OCI-M2 (cell line): ENCODE results near the gene CEMP1.

Source experiments
- DNase-seq: peaks from one replicate; lab custom pipeline; 2025; ENCODE audit not compliant: unreplicated experiment; lab: John Stamatoyannopoulos, UW

Gene CEMP1

GRCh38 chr16:2505695-2506094 lies 25.5 kb downstream of the CEMP1 start:
- DNase-seq: no peak

- no peak for DNase-seq
Measured at GRCh38 chr16:2501946-2502895, 29.0 kb downstream of the CEMP1 start.

- peak; percentile 21 for DNase-seq
Measured at GRCh38 chr16:2500918-2501750, 30.1 kb downstream of the CEMP1 start.

DNA sequence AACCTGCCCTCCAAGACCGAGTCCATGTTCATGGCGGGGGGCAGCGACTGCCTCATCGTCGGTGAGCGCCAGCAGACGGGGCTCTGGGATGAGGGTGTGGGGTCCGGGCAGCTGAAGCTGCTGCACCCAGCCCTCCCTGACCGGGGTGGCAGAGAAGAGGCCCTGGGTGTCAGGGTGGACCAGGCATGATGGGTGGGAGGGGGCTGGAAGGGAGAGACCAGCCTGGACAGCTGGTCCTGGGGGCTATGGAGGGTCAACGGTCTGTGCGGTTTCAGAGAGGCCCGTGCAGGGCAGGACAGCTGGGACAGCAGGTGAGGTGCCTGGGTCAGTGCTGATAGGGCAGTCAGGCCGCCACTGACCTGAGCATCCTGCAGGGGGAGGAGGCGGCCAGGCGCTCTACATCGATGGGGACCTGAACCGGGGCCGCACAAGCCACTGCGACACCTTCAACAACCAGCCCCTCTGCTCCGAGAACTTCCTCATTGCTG lies 30.7 kb downstream of the CEMP1 start:
- DNase-seq: no peak

- no peak for DNase-seq
Measured at GRCh38 chr16:2499890-2500429, 31.2 kb downstream of the CEMP1 start.

DNA sequence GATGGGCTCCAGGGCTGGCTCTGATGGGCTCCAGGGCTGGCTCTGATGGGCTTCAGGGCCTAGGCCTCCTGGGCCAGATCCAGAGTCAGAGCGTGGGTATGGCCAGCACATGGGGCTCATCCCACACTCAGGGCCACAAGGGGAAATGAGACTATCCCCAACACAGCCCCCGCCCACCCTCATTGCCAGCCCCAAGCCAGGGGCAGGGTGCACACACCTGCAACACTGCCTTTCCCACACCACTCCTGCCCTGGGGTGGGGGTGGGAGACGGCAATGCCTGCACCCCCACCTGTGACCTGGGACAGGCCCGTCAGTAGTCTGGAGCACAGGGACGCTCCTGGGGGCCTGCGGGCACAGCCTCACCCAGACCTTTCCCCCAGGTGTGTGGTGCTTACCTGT lies 31.8 kb downstream of the CEMP1 start:
- no peak for DNase-seq

DNA sequence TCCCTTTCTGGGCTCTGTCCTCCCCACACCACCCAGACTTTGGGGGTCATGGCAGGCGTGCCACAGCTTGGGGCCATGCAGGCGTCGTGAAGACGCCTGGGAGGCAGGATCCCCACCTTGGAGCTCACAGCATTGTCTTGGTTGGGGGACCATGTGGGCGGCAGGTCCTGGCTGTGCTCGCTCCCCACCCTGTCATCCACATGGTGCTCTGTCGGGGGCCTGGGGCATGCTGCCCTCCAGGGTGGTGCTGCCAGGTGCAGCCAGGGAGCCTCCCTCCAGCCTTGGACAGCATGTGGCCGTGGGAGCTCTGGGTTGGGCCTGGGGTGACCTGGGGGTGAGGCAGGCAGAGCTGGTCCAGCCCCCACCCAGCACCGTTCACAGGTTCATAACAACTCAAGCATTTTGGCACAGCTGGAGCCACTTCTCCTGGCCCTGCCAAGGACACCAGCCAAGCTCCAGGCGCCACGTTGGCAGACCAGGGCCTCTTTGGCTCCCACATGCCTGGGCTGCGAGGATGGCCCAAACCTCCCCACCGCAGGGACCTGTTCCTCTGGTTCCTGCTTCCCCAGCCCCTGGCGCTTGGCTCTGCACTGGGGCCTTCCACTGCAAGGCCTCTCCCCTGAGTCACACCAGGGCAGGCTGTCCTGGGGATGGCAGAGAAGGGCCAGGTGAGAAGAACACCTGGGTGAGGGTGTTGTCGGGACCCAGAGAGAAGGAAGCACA lies 32.5 kb downstream of the CEMP1 start:
- DNase-seq: no peak

- DNase-seq: no peak
Measured at GRCh38 chr16:2497695-2498484, 33.3 kb downstream of the CEMP1 start.

GRCh38 chr16:2497116-2497630 lies 34.0 kb downstream of the CEMP1 start:
- no peak for DNase-seq

DNA sequence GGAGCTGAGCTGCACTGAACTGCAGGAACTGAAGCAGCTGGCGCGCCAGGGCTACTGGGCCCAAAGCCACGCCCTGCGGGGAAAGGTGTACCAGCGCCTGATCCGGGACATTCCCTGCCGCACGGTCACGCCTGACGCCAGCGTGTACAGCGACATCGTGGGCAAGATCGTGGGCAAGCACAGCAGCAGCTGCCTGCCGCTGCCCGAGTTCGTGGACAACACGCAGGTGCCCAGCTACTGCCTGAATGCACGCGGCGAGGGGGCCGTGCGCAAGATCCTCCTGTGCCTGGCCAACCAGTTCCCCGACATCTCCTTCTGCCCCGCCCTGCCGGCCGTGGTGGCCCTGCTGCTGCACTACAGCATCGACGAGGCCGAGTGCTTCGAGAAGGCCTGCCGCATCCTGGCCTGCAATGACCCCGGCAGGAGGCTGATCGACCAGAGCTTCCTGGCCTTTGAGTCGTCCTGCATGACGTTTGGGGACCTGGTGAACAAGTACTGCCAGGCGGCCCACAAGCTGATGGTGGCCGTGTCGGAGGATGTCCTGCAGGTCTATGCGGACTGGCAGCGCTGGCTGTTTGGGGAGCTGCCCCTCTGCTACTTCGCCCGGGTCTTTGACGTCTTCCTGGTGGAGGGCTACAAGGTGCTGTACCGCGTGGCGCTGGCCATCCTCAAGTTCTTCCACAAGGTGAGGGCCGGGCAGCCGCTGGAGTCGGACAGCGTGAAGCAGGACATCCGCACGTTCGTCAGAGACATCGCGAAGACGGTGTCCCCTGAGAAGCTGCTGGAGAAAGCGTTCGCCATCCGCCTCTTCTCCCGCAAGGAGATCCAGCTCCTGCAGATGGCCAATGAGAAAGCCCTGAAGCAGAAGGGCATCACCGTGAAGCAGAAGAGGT lies 34.7 kb downstream of the CEMP1 start:
- no peak for DNase-seq

DNA sequence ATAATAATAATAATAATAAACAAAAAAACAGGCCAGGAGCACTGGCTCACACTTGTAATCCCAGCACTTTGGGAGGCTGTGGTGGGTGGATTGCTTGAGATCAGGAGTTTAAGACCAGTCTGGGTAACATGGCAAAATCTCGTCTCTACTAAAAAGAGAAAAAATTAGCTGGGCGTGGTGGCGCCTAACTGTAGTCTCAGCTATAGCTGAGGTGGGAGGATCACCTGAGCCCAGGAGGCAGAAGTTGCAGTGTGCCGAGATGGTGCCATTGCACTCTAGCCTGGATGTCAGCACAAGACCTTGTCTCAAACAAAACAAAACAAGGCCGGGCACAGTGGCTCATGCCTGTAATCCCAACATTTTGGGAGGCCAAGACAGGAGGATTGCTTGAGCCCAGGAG lies 36.2 kb downstream of the CEMP1 start:
- DNase-seq: no peak

- DNase-seq: no peak
Measured at GRCh38 chr16:2494616-2495015, 36.6 kb downstream of the CEMP1 start.

DNA sequence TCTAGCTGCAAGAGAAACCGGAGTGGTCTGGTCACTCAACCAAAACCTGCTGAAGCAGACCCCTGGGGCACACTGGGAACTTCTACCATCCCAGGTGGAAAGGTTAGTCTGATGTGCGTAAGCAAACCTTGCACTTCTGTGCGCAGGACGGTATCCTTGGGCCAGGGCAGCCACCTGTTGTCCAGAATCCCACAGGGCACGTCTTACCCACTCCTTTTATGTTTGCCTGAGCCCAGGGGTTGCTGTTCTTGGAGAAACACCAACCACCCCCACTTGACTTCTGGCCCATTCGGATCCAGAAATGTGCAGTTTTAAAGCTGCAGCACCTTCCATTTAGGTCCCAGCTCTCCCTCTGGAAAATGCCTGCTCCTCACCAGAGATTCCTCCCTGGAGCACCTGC lies 37.6 kb downstream of the CEMP1 start:
- DNase-seq: no peak

DNA sequence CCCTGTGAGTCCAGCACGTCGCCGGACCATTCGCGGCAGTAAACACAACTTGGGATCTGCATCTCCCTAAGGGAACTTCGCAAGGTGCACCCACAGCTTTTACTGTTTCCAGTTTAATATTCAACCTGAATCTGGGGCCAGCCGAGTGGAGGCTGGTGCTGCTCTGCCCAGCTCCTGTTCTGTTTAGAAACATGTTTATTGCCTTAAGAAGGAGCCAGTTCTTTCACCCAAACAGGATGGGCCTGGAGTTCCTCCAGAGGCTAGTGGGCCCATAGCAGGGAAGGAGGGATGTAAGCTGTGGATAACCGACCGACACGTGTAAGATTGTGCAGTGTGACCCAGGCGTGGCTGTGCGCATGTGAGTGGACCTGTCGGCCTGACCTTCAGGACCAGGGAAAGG lies 38.9 kb downstream of the CEMP1 start:
- no peak for DNase-seq

DNA sequence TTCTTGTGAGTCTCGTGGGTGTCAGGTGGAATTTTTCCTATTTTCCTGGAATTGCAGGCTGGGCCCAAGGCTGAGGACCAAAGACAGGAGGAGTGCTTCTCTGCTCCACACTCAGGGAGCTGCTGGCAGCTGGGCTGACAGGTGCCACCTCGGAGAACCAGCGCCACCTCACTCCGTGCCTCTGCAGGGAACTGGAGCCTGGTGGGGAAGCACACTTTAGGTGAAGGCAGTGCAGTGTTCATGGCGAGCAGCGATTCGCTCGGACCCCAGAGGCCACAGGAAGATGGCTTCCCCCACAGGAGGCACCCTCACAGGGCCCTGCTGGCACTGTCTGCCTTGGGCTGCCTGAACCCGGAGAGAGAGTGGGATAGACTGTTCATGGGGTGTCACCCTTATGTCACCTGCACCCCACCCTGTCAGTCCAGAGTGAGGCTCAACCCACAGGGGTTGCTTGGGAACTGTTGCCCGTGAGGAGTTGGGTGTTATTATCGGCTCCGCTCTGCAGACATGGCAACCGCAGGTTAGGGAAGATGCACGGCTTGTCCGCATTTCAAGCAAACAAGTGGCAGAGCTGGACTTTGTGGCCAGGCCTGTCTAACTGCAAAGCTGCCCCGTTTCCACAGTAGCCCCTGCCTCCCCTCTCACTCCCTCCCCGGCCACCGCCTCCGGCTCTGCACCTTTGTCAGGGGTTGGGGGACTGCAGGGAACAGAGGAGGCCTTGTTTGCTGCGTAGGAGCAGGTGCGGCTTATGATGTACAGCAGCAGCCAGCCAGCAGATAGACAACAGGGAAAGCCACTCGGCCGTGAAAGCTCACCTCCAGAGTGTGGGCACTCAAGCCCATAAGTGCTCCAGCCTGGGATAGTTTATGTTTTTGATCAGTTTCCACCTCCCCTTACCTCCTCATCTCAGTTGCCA lies 40.8 kb downstream of the CEMP1 start:
- DNase-seq: no peak

DNA sequence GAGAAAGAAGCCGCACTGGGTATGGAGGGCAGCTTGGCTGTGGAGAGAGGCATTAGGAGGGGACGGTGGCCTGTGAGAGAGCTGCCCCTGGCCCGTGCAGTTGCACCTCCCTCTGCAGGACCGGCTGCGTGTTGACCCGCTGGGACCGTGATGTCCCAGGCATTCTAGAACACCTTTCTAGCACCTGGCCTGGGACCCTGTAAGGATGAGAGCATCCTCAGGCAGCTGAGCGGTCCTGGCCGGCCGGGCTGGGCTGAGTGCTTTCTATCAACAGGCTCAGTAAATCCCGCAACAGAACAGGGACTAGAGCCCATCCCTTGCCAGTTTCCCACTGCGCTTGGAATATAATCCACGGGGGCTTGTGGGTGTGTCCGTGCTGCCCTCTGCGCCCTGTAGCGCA lies 41.6 kb downstream of the CEMP1 start:
- DNase-seq: no peak

DNA sequence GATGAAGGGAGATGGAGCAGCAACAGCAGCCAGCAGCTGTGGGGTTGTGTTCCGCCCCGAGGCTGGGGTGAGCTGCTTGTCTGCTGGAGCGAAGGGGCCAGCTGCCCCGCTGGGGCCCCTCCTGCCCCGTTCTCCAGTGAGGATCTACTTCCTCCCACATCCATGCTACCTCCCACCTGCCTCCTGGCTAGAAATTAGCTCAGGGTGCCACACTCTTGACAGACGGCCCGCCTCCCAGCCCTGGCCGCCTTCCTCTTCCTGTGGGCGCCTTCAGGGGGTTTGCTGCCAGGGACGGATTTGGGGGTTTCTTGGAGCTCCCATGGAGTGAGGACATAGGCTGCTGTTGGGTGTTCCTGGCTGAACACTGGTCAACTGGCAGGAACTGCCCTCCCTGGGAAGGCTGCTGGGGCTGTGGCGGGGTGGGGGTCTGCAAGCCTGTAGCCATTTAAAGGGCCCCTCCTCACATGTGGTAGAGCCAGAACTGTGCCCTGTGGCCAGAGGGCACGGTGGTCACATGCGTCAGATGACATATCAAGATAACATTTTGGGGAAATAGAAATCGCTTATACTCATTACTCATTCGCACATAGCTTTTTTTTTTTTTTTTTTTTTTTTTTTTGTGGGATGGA lies 43.2 kb downstream of the CEMP1 start:
- DNase-seq: no peak

DNA sequence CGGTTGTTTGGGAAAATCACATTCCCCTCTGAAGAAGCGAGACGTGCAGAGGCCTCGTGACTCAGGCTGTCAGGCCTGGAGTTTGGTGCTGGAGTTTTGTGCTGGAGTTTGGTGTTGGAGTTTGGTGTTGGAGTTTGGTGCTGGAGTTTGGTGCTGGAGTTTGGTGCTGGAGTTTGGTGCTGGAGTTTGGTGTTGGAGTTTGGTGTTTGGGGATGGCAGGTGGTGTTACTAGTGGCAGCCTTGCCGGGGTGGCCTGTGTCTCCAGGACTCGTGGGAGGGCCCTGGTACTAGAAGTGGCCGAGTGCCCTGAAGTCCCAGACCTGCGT lies 43.7 kb downstream of the CEMP1 start:
- no peak for DNase-seq
